ENCODE data around the gene GOLGA7B. TPM values are rescaled to one million over a fixed set of nuclear protein-coding genes. Genes with fewer than 3 reads are reported as not detected.
A peak's percentile ranks its signal among the peaks of the same experiment; 100 is the strongest.

The GOLGA7B gene
- 0.08 TPM for total RNA-seq
- long read RNA-seq = 0 reads

DNA sequence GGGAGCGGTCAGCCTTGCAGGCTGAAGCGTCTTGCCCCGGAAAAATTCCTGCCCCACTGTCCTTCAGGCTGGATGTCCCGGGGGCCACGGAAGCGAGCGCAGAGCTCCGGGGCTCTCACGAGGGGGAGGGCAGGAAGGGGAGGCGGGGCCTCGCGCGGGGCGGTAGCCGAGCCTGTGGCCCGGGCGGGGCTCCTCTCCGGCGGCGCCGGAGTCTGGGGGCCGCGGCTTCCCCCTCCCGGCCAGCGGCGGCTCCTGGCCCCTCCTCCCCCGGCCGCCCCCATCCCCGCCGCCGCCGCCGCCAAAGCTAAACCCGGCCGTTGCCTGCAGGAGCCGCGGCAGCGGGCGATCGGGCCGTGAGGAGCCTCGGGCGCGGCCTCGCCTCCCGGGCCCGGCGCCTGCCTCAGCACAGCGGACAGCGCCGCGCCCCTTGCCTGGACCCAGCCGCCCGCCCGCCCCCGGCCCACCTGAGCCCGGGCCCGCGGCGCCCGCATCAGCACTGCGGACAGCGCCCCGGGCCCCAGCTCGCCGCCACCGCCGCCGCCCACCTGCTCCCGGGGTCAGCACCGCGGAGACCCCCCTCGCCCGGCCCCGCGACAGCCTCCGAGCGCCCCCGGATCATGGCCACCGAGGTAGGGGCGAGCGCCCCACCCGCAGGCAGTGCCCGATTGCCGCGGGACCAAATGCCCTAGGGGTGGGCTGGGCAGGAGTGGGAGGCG lies at the start of gene GOLGA7B:
Gene GOLGA7B (plus strand): TSS at position 157 of the 716 bp plus-strand sequence. CDS start 461 bp downstream, at position 618.
- intact Hi-C loops (cut with DNase I) = no loop called here
- peak; percentile 63 for ATAC-seq
- DNase-seq (ENCODE audit: missing footprints) = no peak

DNA sequence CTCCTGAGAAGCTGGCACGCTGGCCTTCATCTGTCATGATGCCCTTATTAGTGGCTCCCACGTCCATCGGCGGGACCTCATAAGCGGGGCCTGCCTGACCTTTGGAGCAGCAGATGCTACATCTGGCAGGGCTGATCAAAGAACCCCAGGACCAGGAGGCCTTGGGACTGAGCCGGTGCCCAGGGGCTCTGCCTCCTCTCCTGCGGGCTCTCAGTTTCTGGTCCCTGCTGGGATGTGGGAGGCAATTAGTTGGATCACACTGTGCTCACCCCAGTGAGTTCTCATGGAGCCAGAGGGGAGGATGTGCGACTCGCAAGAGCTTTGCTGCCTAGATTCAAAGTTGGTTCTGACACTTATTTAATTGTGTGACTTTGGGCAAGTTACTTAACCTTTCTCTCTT lies 49.2 kb upstream of the GOLGA7B start:
- ATAC-seq = no peak
- no peak for DNase-seq (ENCODE audit: missing footprints)
- intact Hi-C loops (cut with DNase I) = no loop called here

DNA sequence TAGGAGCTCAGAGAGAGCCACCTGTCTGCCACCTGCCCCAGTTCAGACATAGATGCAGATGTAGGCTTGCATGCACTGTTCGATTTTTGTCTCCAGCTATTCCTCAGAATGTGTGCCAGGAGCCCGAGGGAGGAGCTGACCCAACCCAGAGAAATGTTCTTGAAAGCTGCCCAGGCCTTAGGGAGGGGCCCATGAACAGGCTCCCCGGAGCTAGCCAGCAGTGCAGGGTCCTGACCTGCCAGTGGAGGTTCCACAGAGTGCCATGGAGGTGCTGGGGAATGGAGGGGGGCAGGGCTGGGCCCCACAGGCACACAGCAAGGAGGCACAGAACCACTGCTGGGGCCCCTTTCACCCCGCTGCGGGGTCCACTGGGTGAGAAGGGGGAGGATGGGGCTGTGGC lies 48.2 kb upstream of the GOLGA7B start:
- intact Hi-C loops (cut with DNase I) = no loop called here
- DNase-seq (ENCODE audit: missing footprints) (no peak), ATAC-seq (no peak)

GRCh38 chr10:97805096-97805884 lies 44.4 kb upstream of the GOLGA7B start:
- DNase-seq (ENCODE audit: missing footprints) (no peak), ATAC-seq (no peak)
- intact Hi-C loops (cut with DNase I) = no loop called here

- DNase-seq (ENCODE audit: missing footprints) (no peak), ATAC-seq (no peak)
- intact Hi-C loops (cut with DNase I) = no loop called here
These were observed 43.7 kb upstream of the GOLGA7B start for GRCh38 chr10:97805949-97806348.

- no peak for DNase-seq (ENCODE audit: missing footprints)
- ATAC-seq = no peak
- intact Hi-C loops (cut with DNase I) = no loop called here
These were observed 39.2 kb upstream of the GOLGA7B start for GRCh38 chr10:97810446-97810845.

GRCh38 chr10:97811958-97812357 lies 37.7 kb upstream of the GOLGA7B start:
- ATAC-seq (no peak), DNase-seq (ENCODE audit: missing footprints) (no peak)
- intact Hi-C loops (cut with DNase I) = no loop called here

DNA sequence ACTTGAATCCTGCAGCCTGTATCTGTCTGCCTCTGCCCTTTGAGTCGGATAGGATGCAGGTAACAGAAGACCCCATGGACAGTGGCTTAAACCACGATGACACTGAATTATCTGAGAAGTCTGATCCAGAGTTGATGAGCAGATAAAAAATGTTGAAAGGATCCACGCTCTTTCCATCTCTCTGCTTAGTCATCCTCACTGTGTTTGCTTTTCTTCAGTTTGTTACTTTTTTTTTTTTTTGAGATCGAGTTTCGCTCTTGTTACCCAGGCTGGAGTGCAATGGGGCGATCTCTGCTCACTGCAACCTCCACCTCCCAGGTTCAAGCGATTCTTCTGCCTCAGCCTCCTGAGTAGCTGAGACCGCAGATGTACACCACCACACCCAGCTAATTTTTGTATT lies 36.9 kb upstream of the GOLGA7B start:
- intact Hi-C loops (cut with DNase I) = no loop called here
- DNase-seq (ENCODE audit: missing footprints) (no peak), ATAC-seq (no peak)

DNA sequence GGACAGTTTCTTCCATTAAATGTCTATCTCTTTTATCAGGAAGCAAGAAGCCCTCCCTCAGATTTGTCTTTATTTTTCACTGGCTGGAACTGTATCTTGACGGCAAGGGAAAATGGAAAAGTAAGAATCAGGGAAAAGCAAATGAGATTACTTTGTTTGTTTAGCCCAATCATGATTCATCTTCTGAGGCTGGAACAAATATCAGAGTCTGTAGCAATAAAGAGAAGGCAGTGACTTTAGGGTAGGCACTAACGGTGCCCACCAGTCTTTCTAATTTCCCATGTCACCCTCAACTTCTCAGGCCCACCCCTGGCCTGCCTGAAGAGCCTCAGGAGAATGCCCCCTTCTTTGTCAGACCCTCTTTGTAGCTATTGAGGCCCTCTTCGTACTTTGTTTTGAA lies 36.3 kb upstream of the GOLGA7B start:
- DNase-seq (ENCODE audit: missing footprints) = no peak
- ATAC-seq = no peak
- intact Hi-C loops (cut with DNase I) = no loop called here

DNA sequence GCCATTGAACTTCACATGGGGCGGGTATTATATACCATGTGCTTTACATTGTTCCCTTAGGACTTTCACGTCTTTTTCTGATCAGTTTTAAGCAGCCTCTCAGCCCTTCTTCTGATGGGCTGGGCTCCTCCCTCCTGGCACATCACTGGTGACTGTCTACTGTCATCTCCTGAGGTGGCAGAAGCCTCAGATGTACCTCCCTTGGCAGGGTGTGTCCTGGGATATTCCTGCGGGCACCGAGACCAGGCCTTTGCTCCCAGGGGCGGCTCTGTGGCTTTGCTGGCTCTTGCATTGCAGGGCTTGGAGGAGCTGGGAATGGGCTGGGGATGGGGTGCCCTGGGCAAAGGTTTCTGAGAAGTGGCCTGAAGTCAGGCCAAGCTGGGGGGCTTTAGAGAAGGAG lies 34.6 kb upstream of the GOLGA7B start:
- ATAC-seq (no peak), DNase-seq (ENCODE audit: missing footprints) (no peak)
- intact Hi-C loops (cut with DNase I) = no loop called here

DNA sequence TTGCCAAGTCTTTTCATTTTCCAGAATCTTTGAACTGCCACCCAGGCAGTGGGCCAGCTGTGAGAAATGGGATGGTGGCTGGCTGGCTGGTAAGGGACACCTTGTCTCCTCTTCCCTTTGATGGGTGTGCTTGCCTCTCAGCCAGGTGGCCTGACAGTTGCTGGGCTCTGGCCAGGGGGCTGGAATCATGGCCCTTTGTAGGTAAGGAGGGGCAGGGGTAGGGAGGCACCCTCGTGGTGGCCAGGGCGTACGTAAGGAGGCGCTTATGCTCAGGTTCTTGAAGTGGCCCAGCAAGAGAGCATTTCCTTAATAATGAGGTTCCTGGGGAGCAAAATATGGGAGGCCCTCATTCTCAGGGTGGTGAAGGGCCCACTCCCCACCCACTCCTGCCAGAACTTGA lies 33.0 kb upstream of the GOLGA7B start:
- DNase-seq (ENCODE audit: missing footprints) (no peak), ATAC-seq (no peak)
- intact Hi-C loops (cut with DNase I) = no loop called here

DNA sequence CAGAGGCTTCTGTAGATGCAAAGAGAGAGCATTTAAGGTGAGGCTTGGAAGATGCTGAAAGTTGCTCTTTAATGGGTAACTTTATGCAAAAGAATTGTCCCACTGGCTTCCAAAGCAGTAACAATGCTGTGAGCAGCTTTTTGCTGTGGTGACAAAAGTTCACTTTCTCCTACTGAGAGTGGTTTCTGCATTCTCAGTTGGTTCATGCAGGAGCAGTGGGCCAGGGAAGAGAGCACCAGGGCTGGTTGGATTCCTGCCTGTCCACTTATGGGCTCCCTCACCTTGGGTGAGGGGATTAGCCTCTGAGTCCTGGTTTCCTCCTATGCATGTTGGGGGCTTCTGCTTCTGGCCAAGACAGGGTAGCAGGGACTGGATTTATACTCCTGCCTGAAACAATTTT lies 31.1 kb upstream of the GOLGA7B start:
- DNase-seq (ENCODE audit: missing footprints) (no peak), ATAC-seq (no peak)
- intact Hi-C loops (cut with DNase I) = no loop called here

GRCh38 chr10:97820096-97820704 lies 29.4 kb upstream of the GOLGA7B start:
- intact Hi-C loops (cut with DNase I) = no loop called here
- ATAC-seq (no peak), DNase-seq (ENCODE audit: missing footprints) (no peak)

DNA sequence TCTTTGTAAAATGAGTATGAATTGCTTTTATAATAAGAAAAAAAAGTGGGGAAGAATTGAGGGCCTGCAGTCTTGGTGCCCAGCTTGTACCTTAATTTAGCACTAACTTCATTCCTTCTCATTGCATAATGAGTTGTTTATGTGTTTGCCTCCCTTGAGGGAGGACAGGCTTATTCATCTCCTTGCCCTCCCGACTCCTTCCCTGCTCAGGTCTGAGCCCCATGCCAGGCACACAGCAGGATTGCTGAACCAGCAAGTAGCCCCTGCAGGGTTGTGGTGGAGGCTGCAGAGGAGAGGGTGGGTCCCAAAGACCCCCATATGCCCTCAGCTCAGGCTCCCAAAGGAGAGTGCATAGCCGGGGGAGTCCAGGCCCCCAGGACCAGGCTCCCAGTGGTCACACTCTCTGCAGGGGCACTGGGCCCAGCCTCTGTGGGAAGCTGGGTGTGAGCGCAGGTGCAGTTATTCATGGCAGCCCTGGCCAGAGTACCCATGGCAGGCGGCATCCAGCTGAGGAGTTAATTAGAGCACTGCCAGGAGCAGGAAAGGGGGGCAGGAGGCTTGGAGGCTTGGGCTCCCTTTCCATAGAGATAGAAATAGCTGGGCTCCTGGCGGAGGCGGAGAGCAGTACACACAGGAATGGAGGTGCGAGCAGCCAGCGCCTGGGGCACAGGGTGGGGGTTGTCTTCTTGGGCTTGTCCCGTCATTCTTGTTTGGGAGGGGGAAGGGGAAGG lies 28.2 kb upstream of the GOLGA7B start:
- ATAC-seq (no peak), DNase-seq (ENCODE audit: missing footprints) (no peak)
- intact Hi-C loops (cut with DNase I) = no loop called here

DNA sequence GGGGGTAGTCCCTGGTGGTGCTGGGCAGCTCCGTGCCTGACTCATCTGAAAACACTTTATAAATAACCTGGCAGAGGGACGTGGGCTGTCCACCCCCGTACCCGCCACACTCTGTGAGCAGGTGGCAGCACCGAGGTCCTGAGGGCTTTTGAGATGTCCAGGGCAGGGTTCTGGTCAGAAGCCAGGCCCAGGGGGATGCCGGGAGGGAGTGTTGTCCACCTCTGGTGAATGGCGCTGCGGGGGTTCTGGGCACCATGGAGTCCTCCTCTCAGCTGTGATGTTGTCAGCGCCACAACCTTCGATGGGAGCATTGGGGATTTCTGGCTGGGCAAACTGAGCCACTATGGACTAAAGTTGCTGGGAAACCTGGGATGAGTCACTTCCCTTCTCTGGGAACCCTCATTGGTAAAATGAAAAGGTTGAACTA lies 27.4 kb upstream of the GOLGA7B start:
- intact Hi-C loops (cut with DNase I) = no loop called here
- DNase-seq (ENCODE audit: missing footprints) = no peak
- ATAC-seq = no peak

- DNase-seq (ENCODE audit: missing footprints) (no peak), ATAC-seq (peak; percentile 86)
- intact Hi-C loops (cut with DNase I) = no loop called here
These were observed 25.9 kb upstream of the GOLGA7B start for GRCh38 chr10:97823734-97824133.

DNA sequence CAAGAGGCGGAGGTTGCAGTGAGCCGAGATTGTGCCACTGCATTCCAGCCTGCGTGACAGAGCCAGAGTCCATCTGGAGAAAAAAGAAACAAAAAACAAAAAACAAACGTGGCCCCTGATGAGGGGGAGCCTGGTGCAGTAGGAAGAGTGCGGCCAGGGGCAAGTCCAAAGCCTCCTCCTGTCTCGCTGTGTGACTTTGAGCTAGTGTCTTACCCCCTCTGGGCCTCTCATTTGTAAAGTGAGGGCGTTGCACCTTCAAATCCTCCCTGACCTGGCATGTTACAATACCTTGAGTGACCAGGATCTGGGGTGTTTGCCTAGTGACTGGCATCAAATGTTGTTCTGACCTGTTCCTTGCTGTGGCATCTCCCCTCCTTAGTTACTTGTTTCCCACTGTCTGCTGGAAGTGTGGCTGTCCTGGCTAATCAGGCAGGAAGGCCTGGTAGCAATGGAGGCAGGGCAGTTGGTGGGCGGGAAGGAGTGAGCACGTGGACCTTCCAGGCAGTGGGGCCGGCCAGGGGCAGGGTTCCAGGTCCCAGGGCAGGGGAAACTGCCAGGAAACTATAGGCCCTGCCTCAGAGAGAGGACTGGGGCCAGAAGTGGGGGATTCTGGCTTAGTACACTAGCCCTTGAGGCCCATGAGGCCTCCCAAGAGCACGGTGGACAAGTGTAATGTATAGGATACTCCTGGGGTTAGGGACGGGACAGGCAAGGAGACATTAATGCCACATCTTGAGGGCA lies 24.5 kb upstream of the GOLGA7B start:
- intact Hi-C loops (cut with DNase I) = no loop called here
- no peak for DNase-seq (ENCODE audit: missing footprints)
- no peak for ATAC-seq

DNA sequence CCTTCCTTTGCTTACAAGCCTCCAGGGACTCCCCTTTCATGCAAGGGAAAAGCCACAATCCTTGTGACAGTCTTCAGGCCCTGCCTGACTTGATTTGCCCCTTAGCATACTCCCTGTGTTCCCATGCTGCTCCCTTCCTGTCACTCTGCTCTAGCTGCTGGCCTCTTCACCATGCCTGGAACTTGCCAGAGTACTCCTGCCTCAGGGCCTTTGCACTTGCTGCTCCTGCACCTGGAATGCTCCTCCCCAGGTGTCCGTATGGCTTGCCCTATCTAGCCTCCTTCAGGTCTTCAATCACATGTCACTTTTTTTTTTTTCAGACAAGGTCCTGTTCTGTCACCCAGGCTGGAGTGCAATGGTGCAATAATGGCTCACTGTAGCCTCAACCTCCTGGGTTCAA lies 22.8 kb upstream of the GOLGA7B start:
- DNase-seq (ENCODE audit: missing footprints) (no peak), ATAC-seq (no peak)
- intact Hi-C loops (cut with DNase I) = no loop called here

All from Right ventricle myocardium inferior (tissue), 1 donor.